NCI-H2196 treated with DMSO at 0.1 percent for 48 hours (cell line): ENCODE data around the gene GIT1.

Experiments used
- DNase-seq: peaks from one replicate; lab custom pipeline; 2025; ENCODE audit not compliant: unreplicated experiment; lab: John Stamatoyannopoulos, UW

GIT1 gene

GRCh38 chr17:29589524-29590410 lies at the start of gene GIT1:
Gene GIT1, minus strand, starts transcription at chr17:29589648. Its CDS starts 270 bp downstream, at chr17:29589378.
- DNase-seq, result peak; percentile 45

GRCh38 chr17:29633886-29634285 lies 44.4 kb upstream of the GIT1 start:
- DNase-seq, result no peak

GRCh38 chr17:29630630-29631193 lies 41.3 kb upstream of the GIT1 start:
- no peak for DNase-seq

- no peak for DNase-seq
These were observed 40.4 kb upstream of the GIT1 start for GRCh38 chr17:29629839-29630238.

GRCh38 chr17:29628644-29629043 lies 39.2 kb upstream of the GIT1 start:
- no peak for DNase-seq

- DNase-seq, result no peak
These were observed 38.5 kb upstream of the GIT1 start for GRCh38 chr17:29627951-29628350.

- DNase-seq, result no peak
These were observed 35.7 kb upstream of the GIT1 start for GRCh38 chr17:29625037-29625750.

- DNase-seq, result no peak
These were observed 35.1 kb upstream of the GIT1 start for GRCh38 chr17:29624586-29624985.

- no peak for DNase-seq
These were observed 33.8 kb upstream of the GIT1 start for GRCh38 chr17:29623283-29623647.

GRCh38 chr17:29622337-29623282 lies 33.2 kb upstream of the GIT1 start, which contains the start of gene CORO6:
Gene CORO6, minus strand, starts transcription at chr17:29622912. Its CDS starts 1,491 bp downstream, at chr17:29621421.
- no peak for DNase-seq

- DNase-seq, result no peak
These were observed 32.3 kb upstream of the GIT1 start for GRCh38 chr17:29621751-29622194.

GRCh38 chr17:29620779-29621500 lies 31.5 kb upstream of the GIT1 start:
- no peak for DNase-seq

- no peak for DNase-seq
These were observed 30.8 kb upstream of the GIT1 start for GRCh38 chr17:29620271-29620670.

GRCh38 chr17:29619251-29619650 lies 29.8 kb upstream of the GIT1 start:
- no peak for DNase-seq

GRCh38 chr17:29618272-29619065 lies 29.0 kb upstream of the GIT1 start:
- DNase-seq, result no peak

- no peak for DNase-seq
These were observed 28.2 kb upstream of the GIT1 start for GRCh38 chr17:29617481-29618271.

GRCh38 chr17:29617125-29617480 lies 27.7 kb upstream of the GIT1 start:
- DNase-seq, result no peak

- no peak for DNase-seq
These were observed 27.0 kb upstream of the GIT1 start for GRCh38 chr17:29616300-29617048.
